GM13977 (cell line): Measurements from ENCODE around the gene SPRY1.

Experiments
- DNase-seq: peaks from one replicate; pipeline ENCODE4 v3.0.0; 2012; ENCODE audit warnings: low spot score
- CTCF ChIP-seq: IDR thresholded peaks from 2 replicates; pipeline ENCODE4 v1.5.1; 2012; ENCODE audit warnings: mild to moderate bottlenecking, control low read depth; ENCODE audit not compliant: insufficient read depth; ENCODE audit errors: extremely low read depth, missing control alignments
- in situ Hi-C: fragments of 300-500 bp; cut with MboI; formaldehyde crosslinking; loops from one replicate; pipeline ENCODE4 v1.12.0; 2022; ENCODE audit warnings: low sequenced_read_pairs, low pct_unique_long_range_greater_than_20kb, mixed read lengths, inconsistent platforms; ENCODE audit not compliant: unreplicated experiment

Gene SPRY1

GRCh38 chr4:123446865-123447474 lies 50.4 kb downstream of the SPRY1 start:
- no peak for TF ChIP-seq CTCF
- in situ Hi-C loops = no loop called here
- no peak for DNase-seq

GRCh38 chr4:123449362-123449761 lies 52.8 kb downstream of the SPRY1 start:
- TF ChIP-seq CTCF = no peak
- DNase-seq = no peak
- in situ Hi-C loops = no loop called here

DNA sequence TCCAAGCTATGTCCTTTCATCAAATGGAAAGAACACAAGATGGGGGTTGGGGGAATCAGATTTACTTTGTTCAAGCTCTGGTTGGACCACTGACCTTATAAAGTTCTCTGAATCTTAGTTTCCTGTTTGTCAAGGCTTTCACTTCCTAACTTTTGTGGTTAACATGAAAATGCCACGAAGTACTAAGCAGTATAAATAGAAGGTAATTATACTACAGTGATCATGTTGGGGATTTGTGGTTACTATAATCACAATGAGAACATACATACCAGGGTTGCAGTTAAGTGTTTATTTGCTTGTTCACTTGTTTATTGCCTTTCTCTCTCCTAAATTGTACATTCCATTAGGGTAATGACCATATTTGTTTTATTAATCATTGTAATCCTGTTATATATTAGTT lies 53.2 kb downstream of the SPRY1 start:
- in situ Hi-C loops = no loop called here
- DNase-seq = no peak

DNA sequence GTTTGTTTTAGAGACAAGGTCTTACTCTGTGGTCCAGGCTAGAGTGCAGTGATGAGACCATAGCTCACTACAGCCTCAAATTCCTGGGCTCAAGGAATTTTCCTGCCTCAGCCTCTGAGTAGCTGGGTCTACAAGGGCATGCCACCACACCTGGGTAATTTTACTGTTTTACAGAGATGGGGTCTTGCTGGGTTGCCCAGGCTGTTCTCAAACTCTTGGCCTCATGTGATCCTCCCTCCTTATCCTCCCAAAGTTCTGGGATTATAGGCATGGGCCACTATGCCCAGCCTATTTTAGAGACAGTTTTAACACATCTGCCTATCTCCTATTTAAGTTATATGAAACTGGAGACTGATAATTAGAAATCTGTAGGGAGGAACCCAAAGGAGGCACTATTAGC lies 53.8 kb downstream of the SPRY1 start:
- in situ Hi-C loops = no loop called here
- DNase-seq = no peak
- TF ChIP-seq CTCF = no peak

More for the DNA sequence above, 53.2 kb downstream of the SPRY1 start:
- no peak for TF ChIP-seq CTCF

GRCh38 chr4:123452616-123453015 lies 56.0 kb downstream of the SPRY1 start:
- TF ChIP-seq CTCF = no peak
- DNase-seq = no peak
- in situ Hi-C loops = no loop called here

GRCh38 chr4:123453061-123453680 lies 56.6 kb downstream of the SPRY1 start:
- TF ChIP-seq CTCF = no peak
- in situ Hi-C loops = no loop called here
- DNase-seq = no peak
